Measurements from ENCODE around the gene SNAPC1.

DNA sequence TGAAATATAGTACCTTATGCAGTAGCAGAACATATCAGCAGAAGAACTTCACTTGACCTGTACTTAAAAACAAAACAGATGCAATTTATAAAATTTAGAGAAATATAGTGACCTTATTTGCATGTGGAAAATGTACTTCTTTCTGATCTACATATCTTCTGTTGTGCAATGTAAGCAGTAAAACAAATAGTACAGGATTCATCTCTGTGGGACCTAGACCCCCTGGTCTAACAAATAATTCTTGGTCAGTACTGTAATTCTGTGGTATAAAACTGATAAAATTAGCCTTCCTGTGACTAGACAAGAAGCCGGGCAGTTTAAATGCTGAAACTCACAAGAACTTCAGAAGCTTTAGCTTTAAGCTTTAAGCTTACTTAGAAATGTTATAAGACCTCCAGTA is 45.3 kb upstream of the SNAPC1 start:
- TF ChIP-seq ADNP (tag; IDR thresholded peaks at IDR 0.05), result no peak
- TF ChIP-seq ZNF274 (IDR thresholded peaks at IDR 0.05; ENCODE audit: borderline replicate concordance, low read depth, low read length), result no peak
- no peak for TF ChIP-seq ZNF197 (CRISPR knock-in tag; IDR thresholded peaks at IDR 0.05; ENCODE audit: low read depth)
- TF ChIP-seq, protein P1, sequence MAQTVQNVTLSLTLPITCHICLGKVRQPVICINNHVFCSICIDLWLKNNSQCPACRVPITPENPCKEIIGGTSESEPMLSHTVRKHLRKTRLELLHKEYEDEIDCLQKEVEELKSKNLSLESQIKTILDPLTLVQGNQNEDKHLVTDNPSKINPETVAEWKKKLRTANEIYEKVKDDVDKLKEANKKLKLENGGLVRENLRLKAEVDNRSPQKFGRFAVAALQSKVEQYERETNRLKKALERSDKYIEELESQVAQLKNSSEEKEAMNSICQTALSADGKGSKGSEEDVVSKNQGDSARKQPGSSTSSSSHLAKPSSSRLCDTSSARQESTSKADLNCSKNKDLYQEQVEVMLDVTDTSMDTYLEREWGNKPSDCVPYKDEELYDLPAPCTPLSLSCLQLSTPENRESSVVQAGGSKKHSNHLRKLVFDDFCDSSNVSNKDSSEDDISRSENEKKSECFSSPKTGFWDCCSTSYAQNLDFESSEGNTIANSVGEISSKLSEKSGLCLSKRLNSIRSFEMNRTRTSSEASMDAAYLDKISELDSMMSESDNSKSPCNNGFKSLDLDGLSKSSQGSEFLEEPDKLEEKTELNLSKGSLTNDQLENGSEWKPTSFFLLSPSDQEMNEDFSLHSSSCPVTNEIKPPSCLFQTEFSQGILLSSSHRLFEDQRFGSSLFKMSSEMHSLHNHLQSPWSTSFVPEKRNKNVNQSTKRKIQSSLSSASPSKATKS (CRISPR knock-in tag; IDR thresholded peaks at IDR 0.05), result no peak
- no peak for TF ChIP-seq POLR2AphosphoS5 (IDR thresholded peaks at IDR 0.05; ENCODE audit: control insufficient read depth, insufficient read depth, low read depth, low read length)
- no peak for TF ChIP-seq YBX1 (IDR thresholded peaks at IDR 0.05)
- TF ChIP-seq, protein P2, sequence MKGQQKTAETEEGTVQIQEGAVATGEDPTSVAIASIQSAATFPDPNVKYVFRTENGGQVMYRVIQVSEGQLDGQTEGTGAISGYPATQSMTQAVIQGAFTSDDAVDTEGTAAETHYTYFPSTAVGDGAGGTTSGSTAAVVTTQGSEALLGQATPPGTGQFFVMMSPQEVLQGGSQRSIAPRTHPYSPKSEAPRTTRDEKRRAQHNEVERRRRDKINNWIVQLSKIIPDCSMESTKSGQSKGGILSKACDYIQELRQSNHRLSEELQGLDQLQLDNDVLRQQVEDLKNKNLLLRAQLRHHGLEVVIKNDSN (CRISPR knock-in tag; IDR thresholded peaks at IDR 0.05), result no peak
- no peak for TF ChIP-seq GABPA (tag; conservative IDR thresholded peaks at IDR 0.05; ENCODE audit: low read depth)
- TF ChIP-seq CBX8 (IDR thresholded peaks at IDR 0.05; ENCODE audit: borderline replicate concordance, extremely low read depth, low read depth, low read length, poor library complexity, severe bottlenecking), result no peak
- no peak for TF ChIP-seq BHLHE40 (IDR thresholded peaks at IDR 0.05; ENCODE audit: low read length)

Measured in K562 (cell line).